ENCODE measurements around the gene LYST.

GRCh38 chr1:235808223-235808622 lies 58.5 kb downstream of the LYST start:
- no peak for TF ChIP-seq POLR2A (IDR thresholded peaks at IDR 0.05)
- TF ChIP-seq, protein P1, sequence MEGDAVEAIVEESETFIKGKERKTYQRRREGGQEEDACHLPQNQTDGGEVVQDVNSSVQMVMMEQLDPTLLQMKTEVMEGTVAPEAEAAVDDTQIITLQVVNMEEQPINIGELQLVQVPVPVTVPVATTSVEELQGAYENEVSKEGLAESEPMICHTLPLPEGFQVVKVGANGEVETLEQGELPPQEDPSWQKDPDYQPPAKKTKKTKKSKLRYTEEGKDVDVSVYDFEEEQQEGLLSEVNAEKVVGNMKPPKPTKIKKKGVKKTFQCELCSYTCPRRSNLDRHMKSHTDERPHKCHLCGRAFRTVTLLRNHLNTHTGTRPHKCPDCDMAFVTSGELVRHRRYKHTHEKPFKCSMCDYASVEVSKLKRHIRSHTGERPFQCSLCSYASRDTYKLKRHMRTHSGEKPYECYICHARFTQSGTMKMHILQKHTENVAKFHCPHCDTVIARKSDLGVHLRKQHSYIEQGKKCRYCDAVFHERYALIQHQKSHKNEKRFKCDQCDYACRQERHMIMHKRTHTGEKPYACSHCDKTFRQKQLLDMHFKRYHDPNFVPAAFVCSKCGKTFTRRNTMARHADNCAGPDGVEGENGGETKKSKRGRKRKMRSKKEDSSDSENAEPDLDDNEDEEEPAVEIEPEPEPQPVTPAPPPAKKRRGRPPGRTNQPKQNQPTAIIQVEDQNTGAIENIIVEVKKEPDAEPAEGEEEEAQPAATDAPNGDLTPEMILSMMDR (IDR thresholded peaks at IDR 0.05): no peak
